Fibroblast of lung (primary cell): ENCODE results near the gene TMEM138. TPM values are rescaled to one million over a fixed set of nuclear protein-coding genes. Genes with fewer than 3 reads are reported as not detected.
A peak's percentile ranks its signal among the peaks of the same experiment; 100 is the strongest.

Source experiments
- DNase-seq, 2 donors: peaks; one replicate each; pipeline versions ENCODE4 v3.0.0 to v3.0.0-alpha.2; 2010; ENCODE audit warnings: low read depth in 2 of 2
- H2AFZ ChIP-seq: 2 replicates; pipeline ENCODE4 v1.5.1; 2012; ENCODE audit warnings: low read length, control low read depth, inconsistent platforms
- H3K27ac ChIP-seq: 2 replicates; pipeline ENCODE4 v1.5.1; 2011; ENCODE audit warnings: low read length, control low read depth; ENCODE audit not compliant: insufficient read depth
- H3K27me3 ChIP-seq: 2 replicates; pipeline ENCODE4 v1.5.1; 2011; ENCODE audit warnings: mild to moderate bottlenecking, low read length; ENCODE audit not compliant: control insufficient read depth, insufficient read depth
- H3K36me3 ChIP-seq: 2 replicates; pipeline ENCODE4 v1.5.1; 2011; ENCODE audit warnings: low read length; ENCODE audit not compliant: control insufficient read depth, insufficient read depth
- H3K4me1 ChIP-seq: 2 replicates; pipeline ENCODE4 v1.5.1; 2011; ENCODE audit warnings: low read length; ENCODE audit not compliant: control insufficient read depth, insufficient read depth; ENCODE audit errors: extremely low read depth
- H3K4me2 ChIP-seq: 2 replicates; pipeline ENCODE4 v1.5.1; 2011; ENCODE audit warnings: low read length, control low read depth; ENCODE audit not compliant: insufficient read depth; ENCODE audit errors: extremely low read depth
- H3K4me3 ChIP-seq, 4 experiments: fragments of 200-600 bp in 1 of 4; sonication (generic) in 1 of 4; replicated peaks in 1 of 4; 2 replicates each; pipeline ENCODE4 v1.5.1; 2011 to 2016; ENCODE audit warnings: low read length in 4 of 4, low read depth in 3 of 4, mild to moderate bottlenecking in 3 of 4, control low read depth in 2 of 4, inconsistent platforms in 1 of 4, mixed read lengths in 1 of 4; ENCODE audit not compliant: insufficient read depth in 1 of 4; ENCODE audit errors: control extremely low read depth in 1 of 4
- H3K79me2 ChIP-seq: 2 replicates; pipeline ENCODE4 v1.5.1; 2012; ENCODE audit warnings: mild to moderate bottlenecking, low read length, inconsistent platforms; ENCODE audit not compliant: control insufficient read depth, insufficient read depth
- H3K9ac ChIP-seq: 2 replicates; pipeline ENCODE4 v1.5.1; 2011; ENCODE audit warnings: mild to moderate bottlenecking, low read length, control low read depth; ENCODE audit not compliant: insufficient read depth
- H3K9me3 ChIP-seq: 2 replicates; pipeline ENCODE4 v1.5.1; 2012; ENCODE audit warnings: low read depth, low read length; ENCODE audit not compliant: control insufficient read depth, insufficient read depth
- H4K20me1 ChIP-seq: 2 replicates; pipeline ENCODE4 v1.5.1; 2011; ENCODE audit warnings: low read length; ENCODE audit not compliant: control insufficient read depth, insufficient read depth; ENCODE audit errors: extremely low read depth
- CTCF ChIP-seq, 2 donors: IDR thresholded peaks in 1 of 2; conservative IDR thresholded peaks in 1 of 2; 1 replicate in 1 of 2; 2 replicates in 1 of 2; pipeline ENCODE4 v1.5.1; 2011 to 2012; ENCODE audit warnings: low read length in 2 of 2, control low read depth in 1 of 2, inconsistent platforms in 1 of 2, low read depth in 1 of 2, mild to moderate bottlenecking in 1 of 2
- EZH2 ChIP-seq: IDR thresholded peaks from 2 replicates; pipeline ENCODE4 v1.5.1; 2012; ENCODE audit warnings: low read length, control low read depth, mild to moderate bottlenecking; ENCODE audit errors: missing control alignments
- polyA plus RNA-seq, 2 donors: library from polyadenylated mRNA; depleted of rRNA in 1 of 2; stranded (reverse) in 1 of 2; unstranded in 1 of 2; fragments of >200 nt; gene quantifications; 2 replicates each; pipeline ENCODE4 v1.2.1, GENCODE V29; 2011 to 2012; ENCODE audit warnings: missing spikeins in 1 of 2
- total RNA-seq: library from RNA; depleted of rRNA; stranded (reverse); fragments of >200 nt; gene quantifications from 2 replicates; pipeline ENCODE4 v1.2.1, GENCODE V29; 2014

Gene TMEM138
- total and polyA plus RNA-seq, 2 donors (not counting 1 experiment from before 2014, with no cell fraction given) = 30.2 to 95.9 TPM

DNA sequence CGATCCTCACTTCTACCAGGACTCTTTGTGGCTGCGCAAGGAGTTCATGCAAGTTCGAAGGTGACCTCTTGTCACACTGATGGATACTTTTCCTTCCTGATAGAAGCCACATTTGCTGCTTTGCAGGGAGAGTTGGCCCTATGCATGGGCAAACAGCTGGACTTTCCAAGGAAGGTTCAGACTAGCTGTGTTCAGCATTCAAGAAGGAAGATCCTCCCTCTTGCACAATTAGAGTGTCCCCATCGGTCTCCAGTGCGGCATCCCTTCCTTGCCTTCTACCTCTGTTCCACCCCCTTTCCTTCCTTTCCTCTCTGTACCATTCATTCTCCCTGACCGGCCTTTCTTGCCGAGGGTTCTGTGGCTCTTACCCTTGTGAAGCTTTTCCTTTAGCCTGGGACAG lies 6.5 kb downstream of the TMEM138 start:
- Histone ChIP-seq H3K27ac (peak overlapping the region; percentile 92), H3K9me3 (no peaks in the 10 kb centered on the region), H2AFZ (no peak overlapping the region), H3K4me3 (no peak overlapping the region), H3K79me2 (peaks cover 8% of the 10 kb centered on the region), H3K9ac (no peak overlapping the region), H3K4me1 (peaks cover 19% of the 10 kb centered on the region), H3K27me3 (no peaks in the 10 kb centered on the region), H4K20me1 (no peaks in the 10 kb centered on the region), H3K4me2 (no peak overlapping the region), H3K36me3 (peaks cover 17% of the 10 kb centered on the region)
- no peak for TF ChIP-seq CTCF (conservative IDR thresholded peaks at IDR 0.05 in 1 of 2, IDR thresholded peaks at IDR 0.05 in 1 of 2; ENCODE audit: low read depth in 1 of 2, low read length in 2 of 2)
- DNase-seq = no peak

GRCh38 chr11:61369372-61370348 lies 7.5 kb downstream of the TMEM138 start:
- no peaks in the 10 kb centered on the region for H4K20me1 ChIP-seq
- peaks cover 19% of the 10 kb centered on the region for H3K4me1 ChIP-seq
- peak overlapping the region; percentile 92 for H3K27ac ChIP-seq
- H3K4me2 ChIP-seq = peak overlapping the region; percentile 32
- H2AFZ ChIP-seq = no peak overlapping the region
- no peak overlapping the region for H3K9ac ChIP-seq
- TF ChIP-seq CTCF (conservative IDR thresholded peaks at IDR 0.05 in 1 of 2, IDR thresholded peaks at IDR 0.05 in 1 of 2; ENCODE audit: low read depth in 1 of 2, low read length in 2 of 2) = no peak
- TF ChIP-seq EZH2 = no peak
- peaks cover 14% of the 10 kb centered on the region for H3K36me3 ChIP-seq
- no peaks in the 10 kb centered on the region for H3K27me3 ChIP-seq
- DNase-seq = peak; percentile 93 to 96
- H3K4me3 ChIP-seq = no peak overlapping the region
- H3K79me2 ChIP-seq = no peaks in the 10 kb centered on the region
- no peaks in the 10 kb centered on the region for H3K9me3 ChIP-seq

DNA sequence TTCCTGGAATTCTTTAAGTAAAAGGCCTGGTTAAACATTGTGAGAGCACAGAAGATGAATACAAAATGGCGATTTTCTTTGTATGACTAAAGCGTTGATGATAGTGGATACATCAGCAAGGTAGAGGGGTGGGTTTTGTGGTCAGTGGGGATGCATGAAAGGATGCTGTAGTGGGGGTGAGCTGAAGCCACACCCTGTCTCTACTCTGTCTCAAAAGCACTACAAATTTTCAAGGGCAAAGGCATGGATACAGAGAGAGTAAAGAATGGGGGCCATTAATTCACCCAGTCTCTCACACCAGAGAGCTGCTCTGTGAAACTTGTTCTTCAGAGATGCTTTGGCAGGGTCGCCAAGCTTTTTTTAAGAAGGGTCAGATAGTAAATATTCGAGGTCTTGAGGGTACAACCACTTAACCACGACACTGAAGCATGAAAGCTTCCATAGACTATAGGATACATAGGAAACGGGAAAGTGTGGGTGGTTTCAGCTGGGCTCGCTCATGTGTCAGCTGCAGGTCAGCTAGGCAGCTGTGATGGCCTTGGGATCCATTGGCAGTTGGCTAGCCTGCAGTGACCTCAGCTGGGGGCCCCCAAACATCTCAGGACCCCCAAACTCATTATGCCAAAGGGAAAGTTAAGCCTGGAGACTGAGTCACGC lies 8.3 kb downstream of the TMEM138 start:
- peaks cover 14% of the 10 kb centered on the region for H3K36me3 ChIP-seq
- H3K27ac ChIP-seq = peak overlapping the region; percentile 92
- H3K4me2 ChIP-seq = peak overlapping the region; percentile 32
- no peak for TF ChIP-seq EZH2
- TF ChIP-seq CTCF (conservative IDR thresholded peaks at IDR 0.05 in 1 of 2, IDR thresholded peaks at IDR 0.05 in 1 of 2; ENCODE audit: low read depth in 1 of 2, low read length in 2 of 2) = no peak
- no peaks in the 10 kb centered on the region for H4K20me1 ChIP-seq
- no peaks in the 10 kb centered on the region for H3K79me2 ChIP-seq
- peak in 1 of 2 donors; percentile 45 for DNase-seq
- no peak overlapping the region for H2AFZ ChIP-seq
- H3K9ac ChIP-seq = no peak overlapping the region
- H3K9me3 ChIP-seq = no peaks in the 10 kb centered on the region
- H3K27me3 ChIP-seq = no peaks in the 10 kb centered on the region
- peaks cover 19% of the 10 kb centered on the region for H3K4me1 ChIP-seq
- H3K4me3 ChIP-seq = no peak overlapping the region
